Measurements from ENCODE around the gene DGKG. TPM values are rescaled to one million over a fixed set of nuclear protein-coding genes. Genes with fewer than 3 reads are reported as not detected.

DGKG gene
- total RNA-seq, 1 experiment from 2014 or later: 45.2 TPM

- intact Hi-C loops (cut with micrococcal nuclease; ENCODE audit: unreplicated experiment): no loop called here
- no TSS peak for BruUV-seq (replicated peaks)
- Histone ChIP-seq H3K9me3 (ENCODE audit: low read depth, low read length, poor library complexity, severe bottlenecking) (no peaks in the 10 kb centered on the region), H3K27ac (ENCODE audit: low read depth, low read length, poor library complexity, severe bottlenecking) (no peak overlapping the region), H3K36me3 (ENCODE audit: insufficient read depth, low read length, poor library complexity, severe bottlenecking) (no peaks in the 10 kb centered on the region), H3K4me1 (ENCODE audit: insufficient read depth, low read length, poor library complexity, severe bottlenecking) (no peaks in the 10 kb centered on the region), H3K27me3 (replicated peaks; ENCODE audit: insufficient read depth, low read depth, low read length, poor library complexity) (no peaks in the 10 kb centered on the region), H3K4me3 (ENCODE audit: low read depth, low read length, poor library complexity, severe bottlenecking) (no peak overlapping the region)
- no peak for DNase-seq (ENCODE audit: low spot score)
- ChIA-PET CTCF (interaction anchor here (0.7 kb wide), 1 partner anchor 72 kb away, joined by 9 read pairs; no protein-coding TSS in a partner anchor), POLR2A (ENCODE audit: low non-redundant PET) (no interaction called here)
- TF ChIP-seq EZH2 (IDR thresholded peaks at IDR 0.05; ENCODE audit: borderline replicate concordance, low read depth, low read length, poor library complexity, severe bottlenecking): no peak
- TF ChIP-seq CTCF (conservative IDR thresholded peaks at IDR 0.05; ENCODE audit: low read depth, low read length): no peak
Observed at GRCh38 chr3:186166491-186167288, 195.3 kb downstream of the DGKG start.

- no peak for DNase-seq (ENCODE audit: low spot score)
- intact Hi-C loops (cut with micrococcal nuclease; ENCODE audit: unreplicated experiment): no loop called here
- Histone ChIP-seq H3K9me3 (ENCODE audit: low read depth, low read length, poor library complexity, severe bottlenecking) (no peaks in the 10 kb centered on the region), H3K27ac (ENCODE audit: low read depth, low read length, poor library complexity, severe bottlenecking) (no peak overlapping the region), H3K36me3 (ENCODE audit: insufficient read depth, low read length, poor library complexity, severe bottlenecking) (no peaks in the 10 kb centered on the region), H3K4me3 (ENCODE audit: low read depth, low read length, poor library complexity, severe bottlenecking) (no peak overlapping the region), H3K27me3 (replicated peaks; ENCODE audit: insufficient read depth, low read depth, low read length, poor library complexity) (no peaks in the 10 kb centered on the region), H3K4me1 (ENCODE audit: insufficient read depth, low read length, poor library complexity, severe bottlenecking) (no peaks in the 10 kb centered on the region)
- POLR2A ChIA-PET (ENCODE audit: low non-redundant PET): no interaction called here
- no peak for TF ChIP-seq CTCF (conservative IDR thresholded peaks at IDR 0.05; ENCODE audit: low read depth, low read length)
- no peak for TF ChIP-seq EZH2 (IDR thresholded peaks at IDR 0.05; ENCODE audit: borderline replicate concordance, low read depth, low read length, poor library complexity, severe bottlenecking)
- CTCF ChIA-PET: no interaction called here
- no TSS peak for BruUV-seq (replicated peaks)
Observed at GRCh38 chr3:186166036-186166435, 196.0 kb downstream of the DGKG start.

GRCh38 chr3:186165331-186165730 lies 196.7 kb downstream of the DGKG start:
- no peak for DNase-seq (ENCODE audit: low spot score)

More at GRCh38 chr3:186165331-186165730, 196.7 kb downstream of the DGKG start:
- no peak for TF ChIP-seq EZH2 (IDR thresholded peaks at IDR 0.05; ENCODE audit: borderline replicate concordance, low read depth, low read length, poor library complexity, severe bottlenecking)
- TF ChIP-seq CTCF (conservative IDR thresholded peaks at IDR 0.05; ENCODE audit: low read depth, low read length): no peak
- Histone ChIP-seq H3K4me3 (ENCODE audit: low read depth, low read length, poor library complexity, severe bottlenecking) (no peak overlapping the region), H3K4me1 (ENCODE audit: insufficient read depth, low read length, poor library complexity, severe bottlenecking) (no peaks in the 10 kb centered on the region), H3K36me3 (ENCODE audit: insufficient read depth, low read length, poor library complexity, severe bottlenecking) (no peaks in the 10 kb centered on the region), H3K9me3 (ENCODE audit: low read depth, low read length, poor library complexity, severe bottlenecking) (no peaks in the 10 kb centered on the region), H3K27ac (ENCODE audit: low read depth, low read length, poor library complexity, severe bottlenecking) (no peak overlapping the region), H3K27me3 (replicated peaks; ENCODE audit: insufficient read depth, low read depth, low read length, poor library complexity) (no peaks in the 10 kb centered on the region)
- POLR2A ChIA-PET (ENCODE audit: low non-redundant PET): no interaction called here
- intact Hi-C loops (cut with micrococcal nuclease; ENCODE audit: unreplicated experiment): no loop called here
- CTCF ChIA-PET: no interaction called here
- no TSS peak for BruUV-seq (replicated peaks)

Data from A673 (cell line).